ENCODE data around the gene ZPBP2.
"Not testable (repeated sequence)": the region's sequence is repeated elsewhere in the genome, so short reads cannot be mapped to it uniquely, and the experiment has no call there.

DNA sequence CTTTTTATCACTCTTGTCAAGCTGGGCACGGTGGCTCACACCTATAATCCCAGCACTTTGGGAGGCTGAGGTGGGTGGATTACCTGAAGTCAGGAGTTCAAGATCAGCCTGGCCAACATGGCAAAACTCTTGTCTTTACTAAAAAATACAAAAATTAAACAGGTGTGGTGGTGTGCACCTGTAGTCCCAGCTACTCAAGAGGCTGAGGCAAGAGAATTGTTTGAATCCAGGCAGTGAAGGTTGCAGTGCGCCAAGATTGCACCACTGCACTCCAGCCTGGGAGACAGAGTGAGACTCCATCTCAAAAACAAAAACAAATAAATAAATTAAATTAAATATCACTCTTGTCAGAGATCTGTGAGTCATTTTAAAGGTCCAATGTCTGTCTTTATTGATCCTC is 34.0 kb downstream of the ZPBP2 start:
- TF ChIP-seq, protein P1, sequence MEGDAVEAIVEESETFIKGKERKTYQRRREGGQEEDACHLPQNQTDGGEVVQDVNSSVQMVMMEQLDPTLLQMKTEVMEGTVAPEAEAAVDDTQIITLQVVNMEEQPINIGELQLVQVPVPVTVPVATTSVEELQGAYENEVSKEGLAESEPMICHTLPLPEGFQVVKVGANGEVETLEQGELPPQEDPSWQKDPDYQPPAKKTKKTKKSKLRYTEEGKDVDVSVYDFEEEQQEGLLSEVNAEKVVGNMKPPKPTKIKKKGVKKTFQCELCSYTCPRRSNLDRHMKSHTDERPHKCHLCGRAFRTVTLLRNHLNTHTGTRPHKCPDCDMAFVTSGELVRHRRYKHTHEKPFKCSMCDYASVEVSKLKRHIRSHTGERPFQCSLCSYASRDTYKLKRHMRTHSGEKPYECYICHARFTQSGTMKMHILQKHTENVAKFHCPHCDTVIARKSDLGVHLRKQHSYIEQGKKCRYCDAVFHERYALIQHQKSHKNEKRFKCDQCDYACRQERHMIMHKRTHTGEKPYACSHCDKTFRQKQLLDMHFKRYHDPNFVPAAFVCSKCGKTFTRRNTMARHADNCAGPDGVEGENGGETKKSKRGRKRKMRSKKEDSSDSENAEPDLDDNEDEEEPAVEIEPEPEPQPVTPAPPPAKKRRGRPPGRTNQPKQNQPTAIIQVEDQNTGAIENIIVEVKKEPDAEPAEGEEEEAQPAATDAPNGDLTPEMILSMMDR (IDR thresholded peaks at IDR 0.05 in 8 of 11, conservative IDR thresholded peaks at IDR 0.05 in 3 of 11) = not testable (repeated sequence)
- not testable (repeated sequence) for TF ChIP-seq POLR2AphosphoS5, POLR2A (IDR thresholded peaks at IDR 0.05)

All from spleen (tissue), 7 donors.